Measurements from ENCODE around the gene RAB24.

GRCh38 chr5:177334781-177335700 lies 31.5 kb upstream of the RAB24 start:
- no peak for TF ChIP-seq CTCF (IDR thresholded peaks at IDR 0.05)
- TF ChIP-seq POLR2A (IDR thresholded peaks at IDR 0.05): no peak
